ENCODE data around the gene BCR.

BCR gene

GRCh38 chr22:23265368-23265700 is 85.0 kb downstream of the BCR start:
- DNase-seq: no peak
- TF ChIP-seq POLR2A (IDR thresholded peaks at IDR 0.05; ENCODE audit: low read length) (no peak), GATA1 (IDR thresholded peaks at IDR 0.05; ENCODE audit: low read depth, low read length) (no peak)

DNA sequence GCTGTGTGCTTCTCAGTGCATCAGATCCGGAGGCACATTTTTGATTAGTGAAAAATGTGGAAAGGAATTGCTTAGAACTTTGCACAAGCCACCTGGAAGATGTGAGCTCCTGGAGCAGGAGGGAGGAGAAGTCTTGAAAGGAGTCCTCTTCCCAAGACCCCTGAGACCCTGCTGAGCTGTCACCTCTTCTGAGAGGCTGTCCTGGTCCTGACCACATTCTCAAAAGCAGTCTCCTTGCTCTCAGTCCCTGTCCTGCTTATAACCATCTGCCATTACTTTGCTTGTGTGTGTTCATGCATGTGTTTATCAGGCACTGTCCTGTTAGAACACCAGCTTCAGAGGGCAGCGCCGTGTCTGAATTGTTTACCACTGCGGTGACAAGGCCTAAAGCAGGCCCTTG is 86.5 kb downstream of the BCR start:
- TF ChIP-seq GATA1 (IDR thresholded peaks at IDR 0.05; ENCODE audit: low read depth, low read length): no peak
- TF ChIP-seq POLR2A (IDR thresholded peaks at IDR 0.05; ENCODE audit: low read length): no peak
- DNase-seq: no peak

DNA sequence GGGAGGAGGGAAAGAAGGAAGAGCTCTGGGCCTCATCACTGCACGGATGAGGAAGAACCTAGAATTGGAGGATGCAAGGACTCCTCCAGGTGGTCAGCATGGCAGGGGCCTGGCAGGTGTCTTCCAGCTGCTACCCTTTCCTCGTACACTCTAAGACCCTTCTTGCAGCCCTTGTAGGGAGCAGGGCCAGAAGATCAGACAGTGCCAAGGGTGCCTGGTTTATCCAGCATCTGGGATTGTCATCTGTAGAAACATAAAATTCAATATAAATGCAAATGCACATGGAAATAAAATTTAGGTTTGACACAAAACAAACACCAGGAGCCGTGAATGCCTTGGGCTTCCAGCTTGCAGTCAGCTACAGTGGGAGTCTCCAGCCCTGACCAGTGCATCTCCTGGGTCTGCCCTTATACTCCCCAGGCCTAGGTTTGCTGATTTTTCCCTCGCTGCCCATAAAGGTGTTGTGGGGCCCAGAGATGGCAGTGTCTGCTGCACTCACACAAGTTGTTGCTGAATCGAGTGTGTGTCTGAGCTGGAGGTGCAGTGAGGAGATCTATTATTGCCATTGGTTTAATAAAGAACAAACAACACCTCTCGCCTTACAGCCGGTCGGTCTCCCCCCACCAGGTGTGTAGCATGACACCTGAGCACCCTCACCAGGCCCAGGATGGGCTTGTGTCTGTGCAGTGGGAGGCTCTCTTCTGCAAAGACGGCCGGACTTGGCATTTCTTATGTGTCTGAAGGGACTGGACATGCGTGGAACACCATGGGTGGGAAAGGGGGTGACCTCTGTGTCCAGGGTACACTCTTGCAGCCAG is 87.1 kb downstream of the BCR start:
- no peak for DNase-seq
- TF ChIP-seq GATA1 (IDR thresholded peaks at IDR 0.05; ENCODE audit: low read depth, low read length): no peak
- no peak for TF ChIP-seq POLR2A (IDR thresholded peaks at IDR 0.05; ENCODE audit: low read length)

DNA sequence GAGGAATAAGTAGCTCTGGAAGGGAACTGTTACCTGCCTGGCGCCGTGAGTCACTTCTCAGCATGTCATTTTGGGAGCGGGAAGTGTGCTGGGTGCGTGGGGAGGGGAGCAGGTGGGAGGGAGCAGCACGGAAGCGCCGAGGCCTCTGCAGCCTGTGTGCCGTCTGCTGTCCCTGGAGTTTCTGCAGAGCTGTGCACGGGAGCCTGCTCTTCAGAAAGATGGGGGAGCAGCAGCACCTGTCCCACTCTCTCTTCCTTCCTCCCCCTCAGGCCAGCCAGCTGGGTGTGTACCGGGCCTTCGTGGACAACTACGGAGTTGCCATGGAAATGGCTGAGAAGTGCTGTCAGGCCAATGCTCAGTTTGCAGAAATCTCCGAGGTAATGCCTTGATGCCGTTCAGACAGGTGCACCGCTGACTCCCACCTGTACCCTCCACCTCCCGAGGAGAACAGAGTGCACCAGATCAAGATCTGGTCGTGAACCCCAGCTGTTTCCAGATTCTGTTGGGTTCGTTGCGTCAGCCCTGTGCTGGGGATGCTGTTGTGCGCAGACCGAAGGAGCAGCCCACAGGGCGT is 87.9 kb downstream of the BCR start:
- no peak for DNase-seq
- TF ChIP-seq GATA1 (IDR thresholded peaks at IDR 0.05; ENCODE audit: low read depth, low read length) (no peak), POLR2A (IDR thresholded peaks at IDR 0.05; ENCODE audit: low read length) (no peak)

- TF ChIP-seq POLR2A (IDR thresholded peaks at IDR 0.05; ENCODE audit: low read length): no peak
- TF ChIP-seq GATA1 (IDR thresholded peaks at IDR 0.05; ENCODE audit: low read depth, low read length): no peak
- DNase-seq: no peak
Measured at GRCh38 chr22:23268877-23269276, 88.6 kb downstream of the BCR start.

GRCh38 chr22:23269441-23270211 is 89.3 kb downstream of the BCR start:
- no peak for DNase-seq
- TF ChIP-seq POLR2A (IDR thresholded peaks at IDR 0.05; ENCODE audit: low read length): no peak
- no peak for TF ChIP-seq GATA1 (IDR thresholded peaks at IDR 0.05; ENCODE audit: low read depth, low read length)

DNA sequence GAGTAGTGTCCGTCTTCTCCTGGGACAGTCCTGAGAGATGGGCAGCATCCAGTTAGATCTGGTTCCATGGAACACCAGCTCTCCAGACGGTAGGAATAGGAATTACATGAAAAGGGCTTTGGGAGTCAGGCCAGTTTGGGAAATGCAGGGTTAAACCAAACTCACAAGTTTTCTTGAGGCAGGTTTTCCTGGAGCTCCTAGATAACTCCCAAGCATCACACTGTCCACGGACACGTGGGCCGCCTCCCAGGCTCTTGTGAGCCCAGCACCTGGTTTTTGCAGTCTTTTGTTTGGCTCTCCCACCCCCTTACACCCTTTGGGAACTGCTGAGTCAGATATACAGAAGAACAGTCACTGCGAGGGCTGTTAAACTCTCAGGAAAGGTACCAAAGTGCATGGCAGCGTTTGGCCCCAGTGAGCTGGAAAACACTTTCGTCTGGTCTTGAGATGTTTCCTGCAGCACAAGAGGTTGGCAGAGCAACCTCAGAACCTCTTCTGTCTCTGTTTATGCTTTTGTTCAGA is 90.0 kb downstream of the BCR start:
- TF ChIP-seq GATA1 (IDR thresholded peaks at IDR 0.05; ENCODE audit: low read depth, low read length) (no peak), POLR2A (IDR thresholded peaks at IDR 0.05; ENCODE audit: low read length) (no peak)
- no peak for DNase-seq

- no peak for DNase-seq
- TF ChIP-seq POLR2A (IDR thresholded peaks at IDR 0.05; ENCODE audit: low read length): no peak
- no peak for TF ChIP-seq GATA1 (IDR thresholded peaks at IDR 0.05; ENCODE audit: low read depth, low read length)
Measured at GRCh38 chr22:23270798-23271596, 90.7 kb downstream of the BCR start.

DNA sequence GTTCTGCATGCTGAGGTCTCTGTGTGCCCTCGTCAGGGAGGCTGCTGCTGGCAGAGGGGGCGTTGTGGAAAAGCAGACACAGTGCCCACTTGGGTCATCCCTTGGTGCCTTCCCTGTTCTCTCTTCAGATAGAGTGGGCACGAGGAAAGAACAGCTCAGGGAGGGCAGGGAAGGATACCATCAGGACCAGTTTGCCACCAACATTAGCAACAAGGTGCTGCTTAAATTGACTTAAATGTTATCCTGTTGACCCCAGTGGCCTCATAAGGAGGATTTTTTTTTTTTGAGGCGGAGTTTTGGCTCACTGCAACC is 91.2 kb downstream of the BCR start:
- no peak for DNase-seq
- no peak for TF ChIP-seq POLR2A (IDR thresholded peaks at IDR 0.05; ENCODE audit: low read length)
- no peak for TF ChIP-seq GATA1 (IDR thresholded peaks at IDR 0.05; ENCODE audit: low read depth, low read length)

- TF ChIP-seq POLR2A (IDR thresholded peaks at IDR 0.05; ENCODE audit: low read length): no peak
- no peak for TF ChIP-seq GATA1 (IDR thresholded peaks at IDR 0.05; ENCODE audit: low read depth, low read length)
- DNase-seq: no peak
Measured at GRCh38 chr22:23272371-23272770, 92.1 kb downstream of the BCR start.

DNA sequence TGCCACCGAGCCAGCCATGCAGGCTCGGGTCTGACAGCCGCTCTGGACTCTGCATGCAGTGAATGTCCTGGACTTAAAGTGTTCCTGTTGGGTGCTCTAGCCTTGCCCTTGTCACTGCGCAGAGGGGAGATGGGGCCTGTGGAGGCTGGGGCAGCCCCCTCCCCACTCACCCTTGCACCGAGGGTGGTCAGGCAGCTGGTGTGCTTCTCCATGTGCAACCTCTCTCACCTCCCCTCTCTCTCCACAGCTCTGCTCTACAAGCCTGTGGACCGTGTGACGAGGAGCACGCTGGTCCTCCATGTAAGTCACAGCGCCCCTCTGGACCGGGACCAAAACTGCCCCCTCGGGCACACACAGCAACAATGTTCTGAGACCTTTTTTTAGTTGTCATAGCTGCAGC is 92.5 kb downstream of the BCR start:
- no peak for TF ChIP-seq GATA1 (IDR thresholded peaks at IDR 0.05; ENCODE audit: low read depth, low read length)
- no peak for TF ChIP-seq POLR2A (IDR thresholded peaks at IDR 0.05; ENCODE audit: low read length)
- no peak for DNase-seq

- TF ChIP-seq GATA1 (IDR thresholded peaks at IDR 0.05; ENCODE audit: low read depth, low read length): no peak
- no peak for TF ChIP-seq POLR2A (IDR thresholded peaks at IDR 0.05; ENCODE audit: low read length)
- no peak for DNase-seq
Measured at GRCh38 chr22:23273445-23274145, 93.3 kb downstream of the BCR start.

- TF ChIP-seq GATA1 (IDR thresholded peaks at IDR 0.05; ENCODE audit: low read depth, low read length) (no peak), POLR2A (IDR thresholded peaks at IDR 0.05; ENCODE audit: low read length) (no peak)
- no peak for DNase-seq
Measured at GRCh38 chr22:23274146-23274526, 93.8 kb downstream of the BCR start.
